Stimulated activated CD4-positive, alpha-beta T cell treated with anti-CD3 and anti-CD28 coated beads, TNF-alpha, amount 100 ng/mL, for 24 hours (primary cell): Measurements from ENCODE around the gene RPS23.
A peak's percentile ranks its signal among the peaks of the same experiment; 100 is the strongest.

Experiments
- DNase-seq, 3 experiments: peaks; one replicate each; pipeline ENCODE4 v3.0.0-alpha.2; 2020; ENCODE audit warnings: low read depth in 3 of 3

Gene RPS23

GRCh38 chr5:82277987-82278710, at the start of gene RPS23:
Gene RPS23 (minus strand): TSS chr5:82278354. CDS start chr5:82278323, 31 bp downstream.
- DNase-seq = peak; percentile 78 to 87 (median 78)

- no peak for DNase-seq
Observed at GRCh38 chr5:82327941-82328340, 49.8 kb upstream of the RPS23 start.

DNA sequence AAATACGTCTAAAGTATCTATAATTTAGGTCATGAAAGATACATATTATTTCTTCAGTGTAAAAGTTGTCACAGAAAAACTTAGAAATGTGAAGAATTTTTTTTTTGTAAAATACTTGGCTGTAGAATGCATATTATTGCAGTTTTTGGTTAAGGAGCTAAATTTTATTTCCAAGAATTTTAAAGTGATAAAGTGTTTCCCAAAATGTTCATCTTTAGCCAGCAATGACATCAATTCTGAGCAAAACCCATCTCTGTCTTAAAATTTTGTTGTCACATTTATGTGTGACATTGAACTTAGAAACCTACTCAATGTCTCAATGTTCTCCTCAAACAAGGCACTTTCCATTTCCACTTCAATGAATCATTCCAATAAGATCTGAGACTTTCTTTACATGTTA, 47.8 kb upstream of the RPS23 start:
- no peak for DNase-seq

DNA sequence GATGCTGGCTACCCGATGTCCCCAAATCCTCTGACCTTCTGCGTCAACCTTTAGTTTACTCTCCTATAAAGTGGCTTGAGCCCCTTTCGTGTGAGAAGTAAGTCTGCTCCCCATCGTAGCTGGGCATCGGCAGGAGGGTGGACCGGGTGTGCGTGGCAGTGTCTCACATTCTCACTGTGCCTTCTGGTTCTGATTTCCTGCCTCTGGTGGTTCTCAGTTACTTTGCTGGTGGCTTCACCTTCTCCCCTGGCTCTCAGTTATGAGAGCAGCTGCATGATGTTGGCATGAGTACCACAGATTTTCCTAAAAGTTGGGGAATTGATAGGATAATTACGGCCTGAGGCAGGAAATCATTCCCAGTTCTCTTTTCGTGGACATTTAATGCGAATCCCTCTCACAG, 47.0 kb upstream of the RPS23 start:
- no peak for DNase-seq

DNA sequence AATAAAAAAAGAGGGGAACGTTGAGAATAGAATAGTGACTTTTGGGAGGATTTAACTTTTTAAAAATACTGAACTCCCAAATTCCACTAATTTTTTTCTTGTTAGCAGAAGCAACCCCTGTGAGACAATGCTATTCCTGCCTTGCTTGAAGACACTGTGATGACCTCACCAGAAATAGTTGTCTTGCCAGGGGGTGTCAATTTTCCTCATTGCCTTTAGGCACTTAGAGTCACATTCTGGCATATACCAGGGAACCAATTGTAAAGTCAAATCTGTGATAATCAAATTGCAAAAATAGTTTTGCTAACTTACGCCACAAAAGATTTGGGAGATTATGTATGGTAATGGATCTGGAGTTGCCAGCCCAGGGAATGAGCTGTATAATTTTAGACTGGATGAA, 42.8 kb upstream of the RPS23 start:
- DNase-seq = no peak

GRCh38 chr5:82319651-82320376, 41.7 kb upstream of the RPS23 start:
- DNase-seq = no peak

GRCh38 chr5:82319192-82319591, 41.0 kb upstream of the RPS23 start:
- DNase-seq = no peak

GRCh38 chr5:82314964-82315758, 37.0 kb upstream of the RPS23 start:
- no peak for DNase-seq

DNA sequence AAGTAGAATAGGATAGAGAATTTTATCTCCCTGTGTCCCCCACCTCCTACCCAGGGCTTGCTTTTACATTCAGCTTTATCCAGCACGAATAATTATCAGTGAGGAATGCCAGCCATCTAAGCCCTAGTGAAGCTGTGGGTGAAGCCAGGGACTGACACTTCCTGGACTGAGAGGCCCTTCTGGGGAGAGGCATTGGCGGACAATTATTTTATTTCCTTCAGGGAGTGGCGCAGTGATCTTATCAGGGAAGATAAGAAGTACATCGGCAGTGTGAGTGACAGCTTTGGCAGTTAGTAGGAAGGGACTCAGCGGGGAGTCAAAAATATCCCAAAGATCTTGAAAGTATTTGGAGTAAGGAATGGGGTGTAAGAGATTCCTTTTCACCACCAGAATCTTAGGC, 34.9 kb upstream of the RPS23 start:
- DNase-seq = no peak

DNA sequence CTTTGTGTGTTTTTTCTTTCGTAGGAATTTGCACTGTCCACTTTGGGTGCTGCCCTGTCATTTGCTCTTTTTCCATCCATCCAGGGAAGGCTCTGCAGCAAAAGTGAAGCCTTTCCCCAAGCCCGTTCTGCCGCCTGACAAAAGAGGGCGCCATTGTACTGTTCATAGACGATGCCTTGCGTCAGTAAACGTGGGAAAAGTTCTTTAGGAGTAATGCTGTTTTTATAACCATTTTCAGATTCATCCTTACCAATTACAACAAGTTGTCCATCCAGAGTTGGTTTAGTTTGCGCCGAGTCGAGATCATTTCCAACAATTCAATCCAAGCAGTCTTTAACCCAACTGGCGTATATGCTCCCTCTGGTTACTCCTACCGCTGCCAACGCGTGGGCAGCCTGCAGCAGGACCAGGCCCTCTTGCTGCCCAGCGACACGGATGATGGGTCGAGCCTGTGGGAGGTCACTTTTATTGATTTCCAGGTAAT, 34.3 kb upstream of the RPS23 start:
- peak in 2 of 3 experiments; percentile 12 to 37 for DNase-seq

GRCh38 chr5:82309091-82309531, 31.0 kb upstream of the RPS23 start:
- DNase-seq = no peak

- DNase-seq = no peak
Observed at GRCh38 chr5:82308416-82308815, 30.3 kb upstream of the RPS23 start.

DNA sequence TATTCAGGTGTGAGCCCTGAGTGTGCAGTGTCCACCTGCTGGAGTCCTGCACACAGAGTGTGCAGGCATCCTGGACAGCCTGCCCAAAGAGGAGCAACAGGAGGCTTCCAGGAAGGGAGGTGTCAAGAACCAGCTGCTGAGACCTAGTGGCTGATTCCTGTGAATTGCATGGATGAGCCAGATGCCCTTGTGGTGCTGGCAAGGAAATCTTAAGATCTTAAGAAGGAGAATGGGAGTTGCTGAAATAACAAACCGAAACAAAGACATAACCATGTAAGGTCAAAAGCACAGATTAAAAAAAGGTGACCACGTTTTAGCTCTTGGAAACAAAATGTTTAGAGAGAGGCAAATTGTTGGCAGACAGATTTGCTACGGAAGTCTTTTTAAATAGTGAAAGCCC, 29.3 kb upstream of the RPS23 start:
- no peak for DNase-seq

GRCh38 chr5:82306151-82306550, 28.0 kb upstream of the RPS23 start:
- no peak for DNase-seq

- DNase-seq = no peak
Observed at GRCh38 chr5:82301190-82301589, 23.0 kb upstream of the RPS23 start.

GRCh38 chr5:82298668-82299067, 20.5 kb upstream of the RPS23 start:
- DNase-seq = no peak

GRCh38 chr5:82297711-82298110, 19.6 kb upstream of the RPS23 start:
- DNase-seq = no peak

DNA sequence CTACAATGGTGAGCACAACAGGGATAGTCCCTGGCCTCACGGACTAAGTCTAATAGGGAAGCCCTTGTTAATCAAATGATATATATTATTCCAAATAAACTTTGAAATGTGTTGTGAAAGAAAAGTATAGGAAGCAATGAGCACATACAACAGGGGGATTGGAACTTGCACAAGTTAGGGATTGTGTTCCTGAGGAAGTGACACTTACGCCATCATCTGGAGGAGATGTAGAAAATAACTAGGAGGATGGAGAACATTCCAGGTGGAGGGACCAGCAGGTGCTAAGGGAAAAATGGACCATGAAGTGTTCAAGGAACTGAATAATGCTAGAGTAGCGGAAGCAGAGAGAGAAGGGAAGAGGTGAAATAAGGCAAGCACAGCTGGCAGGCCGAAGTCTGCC, 18.8 kb upstream of the RPS23 start:
- no peak for DNase-seq

DNA sequence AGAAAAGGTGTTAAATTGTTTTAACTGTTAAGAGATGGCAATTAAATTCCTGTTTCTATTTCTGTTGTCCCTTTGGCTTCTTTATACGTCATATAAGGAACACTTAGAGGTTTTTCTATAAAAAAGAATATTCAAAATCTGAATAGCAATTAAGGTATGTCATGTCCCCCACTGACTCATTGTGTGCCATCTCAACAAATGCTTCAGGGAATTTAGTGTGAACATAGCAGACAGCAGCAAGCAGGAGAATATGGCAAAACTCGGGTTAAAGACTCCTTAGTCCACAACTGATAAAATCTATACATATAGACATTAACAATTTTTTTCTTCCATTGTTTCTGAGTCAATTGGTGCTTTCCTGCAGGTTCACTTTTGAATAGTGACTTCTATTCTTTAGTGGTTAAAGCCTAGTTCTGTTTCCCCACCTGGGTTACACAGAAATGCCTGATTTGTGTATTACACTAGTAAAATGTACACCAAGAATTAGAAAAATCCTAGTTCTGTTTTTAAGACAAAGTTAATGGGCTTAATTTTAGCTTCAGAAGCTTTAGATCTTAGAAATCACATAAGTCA, 17.9 kb upstream of the RPS23 start:
- DNase-seq = no peak

- DNase-seq = no peak
Observed at GRCh38 chr5:82295144-82295543, 17.0 kb upstream of the RPS23 start.

DNA sequence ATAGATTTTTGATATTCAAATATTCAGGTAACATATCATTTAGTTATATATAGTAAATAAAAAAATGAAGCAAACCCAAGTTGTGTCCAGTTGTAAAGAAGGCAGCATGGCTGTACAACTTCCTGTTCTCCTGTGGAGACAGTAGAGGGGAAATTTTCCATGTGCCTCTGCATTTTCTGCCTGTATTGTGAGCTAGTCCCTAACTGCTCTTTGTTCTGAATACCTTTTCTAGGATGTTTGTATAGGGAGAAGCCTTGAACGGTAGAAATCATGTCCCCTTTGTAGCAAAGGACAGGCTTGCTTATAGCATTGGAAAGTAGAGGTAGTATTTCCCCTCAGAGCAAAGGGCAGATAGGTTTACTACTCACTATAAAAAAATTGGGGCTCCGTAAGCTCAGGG, 13.3 kb upstream of the RPS23 start:
- DNase-seq = no peak

DNA sequence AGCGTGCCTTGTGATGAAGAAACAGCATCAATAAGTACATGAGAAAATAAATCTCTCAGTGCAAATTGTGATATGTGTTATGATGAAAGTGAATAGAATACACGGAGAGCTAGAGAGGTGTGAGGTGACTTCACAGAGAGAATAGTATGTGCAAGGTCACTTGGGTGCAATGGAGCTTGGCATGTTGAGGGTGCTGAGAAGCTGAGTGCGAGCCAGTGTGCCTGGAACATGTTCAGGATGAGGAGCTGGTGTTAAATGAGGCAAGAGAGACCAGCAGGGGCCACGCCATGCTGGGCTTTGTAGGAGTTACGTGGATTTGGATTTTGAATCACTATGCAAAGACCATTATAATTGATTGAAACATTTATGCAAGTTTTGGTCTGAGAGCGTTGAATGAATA, 12.8 kb upstream of the RPS23 start:
- no peak for DNase-seq
